Germinal center (tissue), 1 donor: ENCODE data around the gene TFEB.

Experiments used
- DNase-seq: peaks from one replicate; pipeline ENCODE4 v3.0.0; 2012; ENCODE audit warnings: mixed read lengths, low spot score

TFEB gene

DNA sequence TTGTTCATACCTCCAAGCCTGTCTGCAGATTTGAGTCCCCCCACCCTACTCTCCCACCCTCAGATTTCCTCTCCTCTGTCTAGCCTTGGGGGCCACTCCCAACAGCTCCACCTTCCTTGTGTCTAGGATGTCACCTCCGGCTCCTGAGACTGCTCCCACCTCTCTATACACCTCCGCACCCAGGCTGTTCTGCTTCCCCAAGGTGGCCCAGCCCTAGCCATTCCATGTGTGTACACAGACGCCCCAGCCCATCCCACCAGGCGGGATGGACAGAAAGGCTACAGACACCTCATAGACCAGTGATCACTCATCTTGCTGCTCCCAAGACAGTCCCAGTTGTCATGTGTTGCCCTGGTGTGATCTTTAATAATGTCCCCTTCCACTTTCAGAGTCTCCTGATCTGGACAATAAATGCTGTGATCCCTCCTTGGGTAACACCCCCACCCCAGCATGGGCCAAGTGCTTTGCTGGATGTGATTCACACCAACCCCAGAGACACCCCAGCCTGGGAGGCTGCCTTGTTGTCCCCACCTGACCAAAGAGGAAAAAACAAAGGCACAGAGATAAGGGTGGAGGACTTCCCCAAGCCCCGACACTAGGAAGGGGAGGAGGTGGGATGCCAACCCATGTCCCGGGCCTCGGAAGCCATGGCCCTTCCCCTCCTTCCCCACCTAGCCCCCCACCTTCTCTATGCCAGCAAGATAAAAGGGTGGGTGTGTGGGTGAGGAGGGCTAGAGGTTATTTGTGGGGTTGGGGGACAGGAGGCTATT lies 61.0 kb downstream of the TFEB start:
- DNase-seq = no peak

- DNase-seq = no peak
Observed at GRCh38 chr6:41673704-41674000, 61.8 kb downstream of the TFEB start.

- DNase-seq = no peak
Observed at GRCh38 chr6:41672816-41673703, 62.3 kb downstream of the TFEB start.

- no peak for DNase-seq
Observed at GRCh38 chr6:41672016-41672415, 63.4 kb downstream of the TFEB start.

DNA sequence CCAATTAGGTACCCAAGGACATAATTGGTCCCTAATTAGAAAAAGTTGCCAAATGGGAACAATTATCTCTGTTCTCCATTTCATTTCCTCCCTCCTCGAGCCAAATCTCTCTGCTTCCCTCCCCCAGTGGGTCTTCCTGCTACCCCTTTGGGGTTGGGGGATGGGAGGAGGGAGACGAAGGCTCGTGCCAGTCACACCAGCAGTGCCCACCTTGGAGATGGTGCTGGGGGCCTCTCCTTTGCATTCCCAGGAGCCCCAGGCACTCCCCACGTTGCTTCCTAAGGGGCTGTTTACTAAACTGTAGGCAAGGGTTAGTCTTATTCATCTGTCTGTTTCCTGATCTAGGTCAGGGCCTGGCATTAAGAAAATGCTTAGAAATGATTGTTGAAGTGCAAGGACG lies 64.0 kb downstream of the TFEB start:
- no peak for DNase-seq

- DNase-seq = no peak
Observed at GRCh38 chr6:41670703-41671360, 64.6 kb downstream of the TFEB start.

DNA sequence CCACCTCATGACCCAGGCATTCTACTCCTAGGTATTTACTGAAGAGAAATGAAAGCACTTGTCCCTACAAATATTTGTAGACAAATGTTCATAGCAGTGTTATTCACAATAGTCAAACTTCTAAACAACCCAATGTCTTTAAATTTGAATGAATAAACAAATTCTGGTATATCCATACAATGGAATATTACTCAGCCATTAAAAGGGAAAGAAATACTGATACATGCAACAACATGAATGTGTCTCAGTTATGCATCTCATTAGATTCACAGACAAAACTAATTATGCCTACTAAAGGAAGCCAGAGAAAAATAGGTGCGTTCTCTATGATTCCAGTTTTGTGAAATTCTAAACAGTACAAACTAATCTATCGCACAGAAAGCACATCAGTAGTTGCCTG lies 66.4 kb downstream of the TFEB start:
- DNase-seq = no peak

DNA sequence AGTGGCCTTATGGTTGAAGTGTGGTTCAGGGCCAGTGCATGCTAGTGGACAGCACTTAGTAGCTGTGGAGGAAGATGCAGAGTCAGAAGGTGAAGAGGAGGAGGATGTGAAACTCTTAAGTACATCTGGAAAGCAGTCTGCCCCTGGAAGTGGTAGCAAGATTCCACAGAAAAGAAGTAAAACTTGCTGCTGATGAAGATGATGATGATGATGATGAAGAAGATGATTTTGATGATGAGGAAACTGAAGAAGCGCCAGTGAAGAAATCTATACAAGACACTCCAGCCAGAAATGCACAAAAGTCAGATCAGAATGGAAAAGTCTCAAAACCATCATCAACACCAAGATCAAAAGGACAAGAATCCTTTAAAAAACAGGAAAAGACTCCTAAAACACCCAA lies 68.2 kb downstream of the TFEB start:
- DNase-seq = no peak

GRCh38 chr6:41664271-41664670 lies 71.1 kb downstream of the TFEB start:
- DNase-seq = no peak

GRCh38 chr6:41663568-41663967 lies 71.8 kb downstream of the TFEB start:
- no peak for DNase-seq

GRCh38 chr6:41659935-41660334 lies 75.5 kb downstream of the TFEB start:
- DNase-seq = no peak

GRCh38 chr6:41658636-41659035 lies 76.8 kb downstream of the TFEB start:
- no peak for DNase-seq

GRCh38 chr6:41657131-41658094 lies 78.0 kb downstream of the TFEB start:
- DNase-seq = no peak

GRCh38 chr6:41656002-41656691 lies 79.3 kb downstream of the TFEB start:
- no peak for DNase-seq

DNA sequence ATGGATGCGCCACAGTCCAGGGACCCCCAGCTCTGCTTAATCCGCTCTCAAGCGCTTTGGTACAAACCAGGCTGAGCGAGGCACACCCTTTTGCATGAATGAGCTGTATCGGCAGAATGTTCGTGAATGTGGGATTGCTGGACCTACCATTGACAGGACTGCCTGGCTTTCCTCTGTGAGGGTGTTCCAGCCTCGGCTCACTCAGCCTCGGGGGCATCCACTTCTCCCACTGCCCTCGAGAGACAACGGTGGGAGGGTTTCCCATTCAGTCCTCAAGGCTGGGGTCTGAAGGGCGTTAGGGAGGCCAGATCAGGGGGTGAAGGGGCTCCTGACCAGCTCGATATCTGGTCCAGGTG lies 79.8 kb downstream of the TFEB start:
- no peak for DNase-seq

DNA sequence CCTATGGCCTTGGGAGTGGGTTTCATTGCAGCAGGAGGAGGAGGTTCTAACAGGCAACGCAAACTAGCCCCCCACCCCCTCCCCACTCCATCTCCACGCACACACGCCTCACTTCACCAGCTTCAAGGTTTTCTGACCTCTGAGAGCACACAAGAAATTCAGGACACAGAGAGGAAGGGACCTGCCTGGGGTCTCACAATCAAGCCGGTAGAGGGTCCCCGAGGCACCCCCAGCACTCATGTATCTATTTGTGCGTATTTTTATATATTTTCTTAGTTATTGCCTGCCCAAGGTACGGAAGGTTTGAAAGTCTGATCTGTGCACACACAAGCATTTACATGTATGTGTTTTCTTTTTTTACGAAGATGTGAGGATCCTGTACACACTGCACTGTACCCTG lies 80.2 kb downstream of the TFEB start:
- DNase-seq = no peak

GRCh38 chr6:41654698-41655151 lies 80.7 kb downstream of the TFEB start:
- no peak for DNase-seq

DNA sequence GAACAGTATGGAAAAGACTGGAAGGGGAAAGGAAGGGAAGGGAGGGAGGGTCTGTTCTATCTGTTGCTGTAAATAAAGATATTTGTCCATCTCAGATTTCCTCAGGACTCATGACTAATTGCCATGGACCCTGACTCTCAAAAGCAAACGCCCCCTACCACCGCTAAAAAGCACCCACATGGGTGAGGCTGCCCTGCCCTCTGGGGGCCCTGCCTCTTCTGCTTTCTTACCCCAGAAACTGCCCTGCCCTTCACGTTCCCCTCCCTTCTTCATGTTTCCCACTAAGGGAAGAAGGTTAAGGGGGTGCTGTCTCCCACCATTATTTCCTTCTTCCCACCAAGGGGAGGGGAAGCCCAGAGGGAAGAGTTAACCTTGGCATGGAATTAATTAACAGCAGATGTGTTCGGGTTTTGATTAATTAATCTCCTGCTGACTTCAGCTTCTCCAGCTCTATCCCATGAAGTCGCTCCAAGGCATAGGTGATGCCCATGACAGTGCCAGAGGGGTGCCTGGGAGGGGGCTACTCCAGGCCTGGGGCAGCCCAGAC lies 81.2 kb downstream of the TFEB start:
- DNase-seq = no peak

DNA sequence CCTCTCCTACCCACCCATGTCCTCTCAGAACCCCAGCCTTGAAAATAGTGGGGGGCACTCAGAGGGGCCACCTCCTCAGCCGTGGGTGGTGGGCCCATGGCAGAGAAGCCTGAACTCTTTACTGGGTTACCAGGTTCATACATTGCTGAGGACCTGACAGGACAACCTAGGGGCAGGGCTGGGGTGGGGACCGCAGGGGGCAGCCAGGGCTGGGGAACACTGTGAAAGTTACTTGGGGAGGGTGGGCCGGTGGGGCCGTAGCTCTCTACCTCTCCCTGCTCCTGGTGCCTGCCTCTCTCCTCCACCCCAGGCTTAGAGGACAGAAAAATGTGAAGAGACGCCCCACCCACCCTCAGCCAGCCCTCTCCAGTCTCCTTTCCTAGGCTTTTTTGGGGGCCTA lies 81.7 kb downstream of the TFEB start:
- no peak for DNase-seq

- no peak for DNase-seq
Observed at GRCh38 chr6:41652866-41653652, 82.3 kb downstream of the TFEB start.
